Activated T-cell treated with anti-CD3 and anti-CD28 coated beads for 48 hours (primary cell): ENCODE results near the gene MED13L.
"Not testable (repeated sequence)": the region's sequence is repeated elsewhere in the genome, so short reads cannot be mapped to it uniquely, and the experiment has no call there.

Source experiments
- DNase-seq: peaks from one replicate; pipeline ENCODE4 v3.0.0-alpha.2; 2020; ENCODE audit warnings: low read depth

The MED13L gene

DNA sequence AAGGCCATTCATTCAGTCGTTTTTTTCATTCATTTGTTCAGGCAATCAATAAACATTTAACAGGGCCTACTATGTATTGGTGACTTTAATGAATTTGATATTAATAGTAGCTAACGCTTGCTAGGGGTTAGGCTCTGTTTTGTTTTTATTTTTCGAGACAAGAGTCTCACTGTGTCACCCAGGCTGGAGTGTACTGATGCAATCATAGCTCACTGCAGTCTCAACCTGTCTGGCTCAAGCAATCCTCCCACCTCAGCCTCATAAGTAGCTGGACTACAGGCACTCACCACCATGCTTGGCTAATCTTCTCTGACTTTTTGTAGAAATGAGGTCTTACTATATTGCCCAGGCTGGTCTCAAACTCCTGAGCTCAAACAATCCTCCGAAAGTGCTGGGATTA is 25.6 kb upstream of the MED13L start:
- no peak for DNase-seq

DNA sequence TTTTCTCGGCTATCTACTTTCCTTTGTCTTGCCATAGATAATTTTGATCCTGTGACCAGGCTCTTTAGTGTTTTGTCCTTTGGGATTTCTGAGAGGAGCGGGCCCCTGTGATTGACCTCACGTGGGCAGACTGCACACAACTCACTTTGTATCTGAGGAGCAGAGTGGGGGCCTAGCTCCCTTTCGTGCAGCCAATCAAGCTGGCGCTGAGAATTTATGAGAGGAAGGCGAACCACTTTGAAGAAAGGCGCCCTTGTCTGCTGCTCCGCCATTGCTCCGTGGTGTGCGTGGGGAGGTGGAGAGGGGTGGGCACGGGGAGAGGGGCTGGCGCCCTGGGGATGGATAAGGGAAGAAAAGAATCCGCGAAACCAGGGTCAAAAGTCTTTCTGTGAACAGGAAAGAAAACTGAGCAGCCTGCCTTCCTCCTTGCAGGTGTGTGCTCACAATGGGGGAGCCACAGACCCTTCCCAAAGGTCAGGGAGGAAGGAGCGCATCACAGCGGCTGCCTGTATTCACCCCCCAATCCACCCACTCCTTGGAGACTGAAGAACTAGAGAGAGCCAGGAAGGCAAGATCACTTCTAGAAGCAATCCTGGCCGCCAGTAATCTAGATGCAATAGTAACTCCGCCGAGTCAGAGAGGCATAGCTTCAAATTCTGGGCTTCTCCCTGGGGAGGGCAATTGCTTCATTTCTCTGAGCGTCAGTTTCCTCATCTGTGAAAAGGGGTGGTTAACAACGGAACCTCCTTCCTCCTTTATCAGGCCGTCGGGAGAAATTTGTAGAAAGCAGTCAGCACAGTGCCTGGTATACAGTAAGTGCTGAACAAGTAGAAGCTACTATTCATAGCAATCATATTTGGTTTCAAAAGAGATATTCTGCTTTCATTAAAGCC is 24.9 kb upstream of the MED13L start:
- DNase-seq, result no peak

DNA sequence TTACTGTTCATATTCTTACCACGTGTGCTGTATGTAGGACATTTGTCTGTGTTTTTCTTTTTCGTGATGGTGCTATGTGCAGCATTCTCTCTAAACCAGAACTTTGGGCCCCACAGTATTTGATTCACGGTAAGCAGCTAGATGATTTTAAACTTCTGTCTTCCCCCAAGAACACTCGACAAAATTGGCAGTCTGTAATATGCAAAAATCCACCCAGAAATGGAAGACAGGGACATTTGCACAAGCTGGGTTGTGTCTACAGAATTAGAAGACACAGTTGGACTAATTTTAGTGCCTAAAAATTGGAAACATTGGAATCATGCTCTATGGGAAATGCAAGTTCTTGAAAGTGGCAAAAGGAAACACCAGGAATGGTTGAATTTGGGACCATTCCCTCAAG is 24.1 kb upstream of the MED13L start:
- DNase-seq, result no peak

DNA sequence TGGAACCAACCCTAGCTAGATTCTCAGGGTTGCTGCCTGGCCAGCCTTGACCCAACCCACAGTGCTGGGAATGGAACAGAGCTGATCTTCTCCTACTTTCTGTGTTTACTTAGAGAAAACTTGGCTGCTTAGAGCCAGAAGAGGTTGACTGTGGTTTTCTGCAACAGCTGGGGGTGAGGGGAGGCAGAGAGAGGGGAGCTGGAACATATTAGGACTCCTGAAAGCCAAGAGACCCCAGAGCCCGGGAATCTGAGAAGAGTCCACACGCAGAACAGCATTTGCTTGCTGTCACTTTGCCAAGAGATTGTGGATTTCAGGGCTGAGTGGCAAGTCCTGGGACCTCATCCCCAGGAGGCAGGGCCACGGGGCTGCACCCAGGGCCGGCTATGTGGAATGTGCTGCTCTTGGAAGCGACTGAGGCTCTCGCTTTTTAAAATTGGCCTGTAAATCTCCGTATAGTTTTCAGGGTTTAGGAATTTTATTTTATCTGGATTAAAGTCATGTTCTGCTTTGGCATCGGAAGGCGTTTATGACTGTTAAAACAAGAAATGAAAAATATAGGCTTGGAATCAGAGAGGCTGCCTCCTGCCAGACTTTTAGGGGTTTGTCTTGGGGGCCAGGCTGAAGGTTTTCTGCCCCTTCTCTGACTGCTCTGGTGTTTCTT is 22.3 kb upstream of the MED13L start:
- DNase-seq, result no peak

DNA sequence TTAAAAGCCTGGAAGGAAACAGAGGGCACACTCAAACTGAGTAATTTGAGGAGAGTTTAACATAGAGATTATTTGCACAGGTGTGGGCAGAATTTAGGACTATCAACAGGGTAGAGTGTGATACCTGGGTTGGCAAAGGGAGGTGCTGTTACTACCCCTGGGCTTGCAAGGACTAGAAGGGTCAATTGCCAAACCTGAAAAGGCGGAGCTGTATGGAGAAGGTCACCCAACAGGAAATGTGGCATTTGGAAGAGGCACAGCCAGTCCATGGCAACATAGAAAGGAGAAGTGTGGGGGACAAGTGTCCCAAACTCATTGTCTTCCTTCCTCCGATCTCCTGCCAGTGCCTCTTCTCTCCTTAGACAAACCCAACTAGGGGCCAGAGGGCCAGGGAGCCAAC is 21.6 kb upstream of the MED13L start:
- DNase-seq, result no peak

GRCh38 chr12:116298578-116298977 is 21.1 kb upstream of the MED13L start:
- no peak for DNase-seq

GRCh38 chr12:116297224-116297834 is 19.8 kb upstream of the MED13L start:
- DNase-seq, result no peak

GRCh38 chr12:116295327-116296263 is 18.1 kb upstream of the MED13L start:
- DNase-seq, result no peak

DNA sequence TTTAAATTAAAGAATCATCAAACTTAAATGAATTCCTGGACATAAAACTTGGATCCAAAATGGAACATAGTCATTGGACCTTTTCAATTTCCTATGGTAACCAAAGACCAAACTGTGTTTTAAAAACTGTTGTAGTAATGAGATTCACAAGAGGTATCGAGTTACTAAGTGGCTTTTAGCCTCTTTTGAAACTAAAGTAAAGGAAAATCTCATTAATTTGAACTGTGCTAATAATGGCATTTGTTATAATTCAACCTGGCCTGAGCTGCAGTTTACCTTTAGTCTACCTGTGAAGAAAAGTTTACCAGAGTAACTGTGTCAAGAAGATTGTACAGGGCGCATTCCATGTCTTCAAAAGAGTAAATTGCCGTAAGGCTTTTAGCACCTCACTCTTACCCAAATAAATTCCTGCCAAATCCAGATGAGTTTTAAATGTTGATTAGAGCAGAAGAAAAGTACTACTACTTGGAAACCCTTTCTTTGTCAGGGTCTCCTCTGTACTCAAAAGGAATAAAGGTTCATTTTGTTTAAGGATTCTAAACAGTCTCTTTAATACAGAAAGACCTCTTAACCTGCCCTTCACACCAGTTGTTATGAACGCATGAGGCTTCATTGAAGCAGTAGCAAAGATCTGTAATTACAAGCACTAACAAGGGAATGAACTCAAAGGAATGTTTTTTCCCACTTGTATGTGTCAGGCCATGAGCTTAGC is 17.1 kb upstream of the MED13L start:
- DNase-seq, result no peak

- no peak for DNase-seq
These were observed 16.4 kb upstream of the MED13L start for GRCh38 chr12:116293687-116294453.

- DNase-seq, result no peak
These were observed 13.7 kb upstream of the MED13L start for GRCh38 chr12:116291218-116291617.

DNA sequence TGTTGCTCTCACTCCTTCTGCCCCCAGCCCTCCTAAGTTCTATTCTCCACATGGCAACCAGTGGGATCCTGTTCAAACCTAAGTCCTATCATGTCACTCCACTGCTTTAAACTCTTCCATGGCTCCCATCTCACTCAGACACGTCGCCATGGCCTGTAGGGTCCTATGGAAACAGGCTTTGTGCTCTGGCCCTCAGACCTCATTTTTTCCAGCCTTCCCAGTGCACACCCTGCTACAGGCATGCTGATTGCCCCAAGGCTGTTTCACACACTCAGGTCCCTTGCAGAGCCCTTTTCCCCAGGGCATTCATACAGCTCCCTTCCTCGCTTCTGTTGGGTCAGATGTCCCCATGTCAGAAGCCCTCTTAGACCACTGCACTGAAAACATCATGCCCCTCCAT is 11.2 kb upstream of the MED13L start:
- DNase-seq, result no peak

- no peak for DNase-seq
These were observed 10.4 kb upstream of the MED13L start for GRCh38 chr12:116287842-116288301.

GRCh38 chr12:116284396-116284795 is 6.9 kb upstream of the MED13L start:
- no peak for DNase-seq

DNA sequence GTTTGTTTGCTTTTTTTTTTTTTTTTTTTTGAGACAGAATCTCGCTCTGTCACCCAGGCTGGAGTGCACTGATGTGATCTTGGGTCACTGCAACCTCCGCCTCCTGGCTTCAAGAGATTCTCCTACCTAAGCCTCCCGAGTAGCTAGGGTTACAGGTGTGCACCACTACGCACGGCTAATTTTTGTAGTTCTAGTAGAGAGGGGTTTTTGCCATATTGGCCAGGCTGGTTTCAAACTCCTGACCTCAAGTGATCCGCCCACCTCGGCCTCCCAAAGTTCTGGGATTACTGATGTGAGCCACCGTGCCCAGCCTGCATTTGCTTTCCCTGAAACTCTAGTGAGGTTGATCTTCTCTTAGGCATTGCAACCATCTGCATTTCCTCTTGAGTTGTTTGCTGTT is 6.4 kb upstream of the MED13L start:
- not testable (repeated sequence) for DNase-seq

- DNase-seq, result no peak
These were observed 5.1 kb upstream of the MED13L start for GRCh38 chr12:116282371-116283286.

- no peak for DNase-seq
These were observed 3.2 kb upstream of the MED13L start for GRCh38 chr12:116280595-116281290.

DNA sequence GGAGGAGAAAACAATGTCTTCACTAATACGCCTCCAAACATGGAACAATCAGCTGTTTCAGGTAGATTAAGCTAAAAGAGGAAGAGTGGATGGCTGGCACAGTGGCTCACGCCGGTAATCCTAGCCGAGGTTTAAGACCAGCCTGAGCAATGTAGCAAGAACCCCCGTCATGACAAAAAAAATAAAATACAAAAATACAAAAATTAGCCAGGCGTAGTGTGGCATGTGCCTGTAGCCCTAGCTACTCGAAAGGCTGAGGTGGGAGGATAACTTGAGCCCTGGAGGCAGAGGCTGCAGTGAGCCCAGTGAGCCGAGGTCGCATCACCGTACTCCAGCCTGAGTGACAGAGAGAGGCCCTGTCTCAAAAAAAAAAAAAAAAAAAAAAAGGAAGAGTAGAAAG is 1.2 kb upstream of the MED13L start:
- DNase-seq, result no peak

DNA sequence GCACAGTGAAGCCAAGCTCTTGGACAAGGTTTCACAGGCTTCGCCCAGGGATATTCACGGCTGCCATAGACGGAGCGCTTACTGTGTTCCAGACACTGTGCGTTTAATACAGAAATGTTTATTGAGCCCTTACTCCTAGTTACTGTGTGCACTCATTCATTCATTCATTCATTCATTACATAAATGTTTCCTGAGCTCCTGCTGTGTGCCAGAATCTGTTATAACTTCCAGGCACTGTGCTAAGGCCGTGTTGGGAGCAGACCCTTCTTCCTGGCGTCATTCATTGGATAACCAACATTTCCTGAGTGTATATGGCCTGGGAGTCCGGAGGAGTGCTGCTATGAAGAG is 760 bp upstream of the MED13L start:
- no peak for DNase-seq
